ENCODE data around the gene SCARF1. TPM values are rescaled to one million over a fixed set of nuclear protein-coding genes. Genes with fewer than 3 reads are reported as not detected.

SCARF1 gene
- total RNA-seq, 1 donor from 2014 or later = 2.1 TPM

GRCh38 chr17:1643999-1644492 lies 1.5 kb downstream of the SCARF1 start:
- no peak for DNase-seq (ENCODE audit: low spot score in 2 of 2, unreplicated experiment in 2 of 2)
- Mint-ChIP-seq H3K4me1 (peaks cover 27% of the 10 kb centered on the region), H3K9me3 (no peaks in the 10 kb centered on the region)

GRCh38 chr17:1643293-1643998 lies 2.1 kb downstream of the SCARF1 start:
- Mint-ChIP-seq H3K4me3 (peak overlapping the region; percentile 80), H3K4me1 (peaks cover 27% of the 10 kb centered on the region), H3K36me3 (no peaks in the 10 kb centered on the region), H3K27ac (no peak overlapping the region), H3K9me3 (no peaks in the 10 kb centered on the region), H3K27me3 (ENCODE audit: low read depth) (peaks cover 5% of the 10 kb centered on the region)
- TF ChIP-seq CTCF (IDR thresholded peaks at IDR 0.05; ENCODE audit: unreplicated experiment) = no peak
- DNase-seq (ENCODE audit: low spot score in 2 of 2, unreplicated experiment in 2 of 2) = peak; percentile 60 to 65

More at GRCh38 chr17:1643999-1644492, 1.5 kb downstream of the SCARF1 start:
- H3K4me3 Mint-ChIP-seq = peak overlapping the region; percentile 80
- no peaks in the 10 kb centered on the region for H3K36me3 Mint-ChIP-seq
- TF ChIP-seq CTCF (IDR thresholded peaks at IDR 0.05; ENCODE audit: unreplicated experiment) = no peak
- no peak overlapping the region for H3K27ac Mint-ChIP-seq
- H3K27me3 Mint-ChIP-seq (ENCODE audit: low read depth) = peaks cover 5% of the 10 kb centered on the region

GRCh38 chr17:1641065-1641403 lies 4.5 kb downstream of the SCARF1 start:
- Mint-ChIP-seq H3K4me3 (no peak overlapping the region), H3K4me1 (peaks cover 19% of the 10 kb centered on the region), H3K36me3 (no peaks in the 10 kb centered on the region), H3K27me3 (ENCODE audit: low read depth) (peaks cover 5% of the 10 kb centered on the region), H3K9me3 (no peaks in the 10 kb centered on the region), H3K27ac (peak overlapping the region; percentile 3)
- TF ChIP-seq CTCF (IDR thresholded peaks at IDR 0.05; ENCODE audit: unreplicated experiment) = no peak
- no peak for DNase-seq (ENCODE audit: low spot score in 2 of 2, unreplicated experiment in 2 of 2)

GRCh38 chr17:1640329-1641064 lies 5.0 kb downstream of the SCARF1 start:
- Mint-ChIP-seq H3K4me3 (no peak overlapping the region), H3K9me3 (no peaks in the 10 kb centered on the region), H3K36me3 (no peaks in the 10 kb centered on the region), H3K27ac (no peak overlapping the region), H3K4me1 (peaks cover 14% of the 10 kb centered on the region), H3K27me3 (ENCODE audit: low read depth) (peaks cover 5% of the 10 kb centered on the region)
- TF ChIP-seq CTCF (IDR thresholded peaks at IDR 0.05; ENCODE audit: unreplicated experiment) = no peak
- no peak for DNase-seq (ENCODE audit: low spot score in 2 of 2, unreplicated experiment in 2 of 2)

GRCh38 chr17:1639549-1640180 lies 5.9 kb downstream of the SCARF1 start:
- Mint-ChIP-seq H3K36me3 (no peaks in the 10 kb centered on the region), H3K4me1 (peaks cover 14% of the 10 kb centered on the region), H3K9me3 (no peaks in the 10 kb centered on the region), H3K27me3 (ENCODE audit: low read depth) (peaks cover 5% of the 10 kb centered on the region), H3K27ac (no peak overlapping the region), H3K4me3 (no peak overlapping the region)
- TF ChIP-seq CTCF (IDR thresholded peaks at IDR 0.05; ENCODE audit: unreplicated experiment) = no peak
- no peak for DNase-seq (ENCODE audit: low spot score in 2 of 2, unreplicated experiment in 2 of 2)

All from mesothelial cell of epicardium (in vitro differentiated cells).